DMS114 treated with DMSO at 0.1 percent for 48 hours (cell line): ENCODE data around the gene BLVRB.
A peak's percentile ranks its signal among the peaks of the same experiment; 100 is the strongest.
"Not testable (repeated sequence)": the region's sequence is repeated elsewhere in the genome, so short reads cannot be mapped to it uniquely, and the experiment has no call there.

Experiments used
- DNase-seq: peaks from one replicate; lab custom pipeline; 2025; ENCODE audit not compliant: unreplicated experiment; lab: John Stamatoyannopoulos, UW

BLVRB gene

GRCh38 chr19:40410030-40410389 lies 55.5 kb downstream of the BLVRB start:
- DNase-seq = no peak

- not testable (repeated sequence) for DNase-seq
These were observed 57.0 kb downstream of the BLVRB start for GRCh38 chr19:40408598-40408925.

- no peak for DNase-seq
These were observed 57.6 kb downstream of the BLVRB start for GRCh38 chr19:40407714-40408597.

GRCh38 chr19:40403262-40403984 lies 62.1 kb downstream of the BLVRB start:
- DNase-seq = peak; percentile 86

- no peak for DNase-seq
These were observed 65.0 kb downstream of the BLVRB start for GRCh38 chr19:40400559-40400958.

GRCh38 chr19:40398417-40399131 lies 67.0 kb downstream of the BLVRB start:
- DNase-seq = no peak
